Brain pericyte (primary cell): ENCODE data around the gene RAB11FIP4.

ENCODE experiments used
- DNase-seq: peaks from one replicate; pipeline ENCODE4 v3.0.0-alpha.2; 2012; ENCODE audit warnings: low read depth, low spot score

RAB11FIP4 gene

DNA sequence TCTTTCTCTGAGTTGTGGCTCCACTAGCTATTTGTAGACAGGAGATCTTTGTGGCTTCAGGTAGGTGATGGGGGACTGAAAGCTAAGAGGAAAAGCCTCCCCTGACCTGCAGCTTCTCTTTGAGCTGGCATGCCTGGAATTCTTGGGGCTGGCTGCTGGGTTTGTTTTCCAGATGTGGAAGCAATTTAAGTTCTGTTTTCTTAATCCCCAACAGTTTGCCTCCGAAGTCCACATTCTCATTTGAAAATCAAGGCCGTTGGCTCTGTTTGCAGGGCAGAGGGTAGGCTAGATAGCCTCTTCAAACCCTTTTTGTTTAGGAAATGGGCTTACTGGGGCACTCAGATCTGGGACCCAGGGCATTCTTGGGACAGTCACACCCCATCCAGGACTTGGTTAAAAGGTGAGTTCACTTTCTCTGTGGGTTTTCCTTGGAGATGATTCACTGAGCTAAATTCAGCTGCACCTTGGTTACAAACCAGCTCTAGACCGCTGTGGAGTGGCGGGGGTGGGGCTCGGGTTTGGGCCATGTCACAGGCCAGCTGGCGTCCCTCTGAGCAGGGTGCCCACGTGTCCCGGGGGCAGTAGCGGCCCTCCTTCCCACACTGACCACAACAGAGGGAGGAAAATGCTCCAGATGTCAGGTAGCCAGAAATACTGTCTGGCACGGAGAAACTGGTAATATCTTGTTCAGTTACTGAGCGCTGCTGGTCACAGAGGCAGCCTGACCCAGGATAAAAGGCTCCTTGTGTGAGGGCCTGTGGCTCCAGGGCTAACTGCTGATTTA is 108.5 kb downstream of the RAB11FIP4 start:
- no peak for DNase-seq

- DNase-seq, result no peak
Observed at GRCh38 chr17:31506517-31506916, 115.0 kb downstream of the RAB11FIP4 start.

GRCh38 chr17:31508288-31509094 is 117.0 kb downstream of the RAB11FIP4 start:
- DNase-seq, result no peak

DNA sequence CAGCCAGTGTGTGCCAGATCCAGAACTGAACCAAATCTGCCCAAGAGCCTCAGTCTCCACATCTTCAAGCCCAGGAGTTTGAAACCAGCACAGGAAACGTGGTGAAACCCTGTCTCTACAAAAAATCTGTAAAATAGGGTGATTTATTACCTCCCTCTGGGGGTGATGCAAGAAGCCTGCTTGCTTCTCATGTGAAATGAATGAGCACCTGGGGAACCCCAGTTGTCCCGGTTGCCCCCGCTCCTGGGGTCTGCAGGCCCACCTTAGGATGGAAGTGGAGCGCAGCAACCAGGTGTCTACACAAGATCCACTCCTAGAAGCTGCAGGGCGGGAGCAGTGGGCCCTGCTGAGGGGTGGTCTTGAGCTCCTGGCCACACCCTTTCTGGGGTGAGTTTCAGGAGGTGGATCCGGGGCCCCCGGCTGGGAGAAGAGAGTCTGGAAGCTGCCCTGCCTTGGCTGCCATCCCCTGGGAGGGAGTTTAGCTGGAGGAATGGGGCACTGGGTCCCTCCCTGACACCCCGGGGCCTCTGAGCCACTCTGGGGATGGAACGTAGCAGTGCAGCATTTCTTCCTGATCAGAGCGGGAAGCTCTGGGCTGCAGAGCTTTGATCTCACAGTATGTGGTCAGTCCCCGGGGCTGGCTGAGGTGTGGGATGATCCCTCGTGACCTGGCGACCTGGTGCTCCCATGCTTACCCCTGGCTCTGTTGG is 117.8 kb downstream of the RAB11FIP4 start:
- DNase-seq, result no peak

GRCh38 chr17:31509805-31510177 is 118.3 kb downstream of the RAB11FIP4 start:
- DNase-seq, result no peak

- DNase-seq, result no peak
Observed at GRCh38 chr17:31510308-31511194, 119.1 kb downstream of the RAB11FIP4 start.

DNA sequence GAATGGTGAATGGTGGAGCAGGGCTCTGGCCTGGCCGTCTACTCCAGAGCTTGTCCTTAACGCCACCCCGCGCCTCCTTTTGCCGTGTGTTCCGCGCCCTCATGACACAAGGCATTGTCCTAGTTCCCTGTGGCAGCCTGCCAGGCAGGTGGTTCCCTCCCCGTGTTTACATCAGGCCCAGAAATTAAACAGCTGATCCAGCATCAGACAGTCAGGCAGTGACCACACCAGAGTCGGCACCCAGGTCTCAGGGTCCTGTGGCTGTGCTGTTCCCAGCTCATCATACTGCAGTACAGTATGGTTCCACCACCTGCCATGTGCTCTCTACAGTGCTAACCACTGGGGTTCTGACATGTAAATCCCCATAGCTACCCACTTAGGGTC is 119.7 kb downstream of the RAB11FIP4 start:
- no peak for DNase-seq

DNA sequence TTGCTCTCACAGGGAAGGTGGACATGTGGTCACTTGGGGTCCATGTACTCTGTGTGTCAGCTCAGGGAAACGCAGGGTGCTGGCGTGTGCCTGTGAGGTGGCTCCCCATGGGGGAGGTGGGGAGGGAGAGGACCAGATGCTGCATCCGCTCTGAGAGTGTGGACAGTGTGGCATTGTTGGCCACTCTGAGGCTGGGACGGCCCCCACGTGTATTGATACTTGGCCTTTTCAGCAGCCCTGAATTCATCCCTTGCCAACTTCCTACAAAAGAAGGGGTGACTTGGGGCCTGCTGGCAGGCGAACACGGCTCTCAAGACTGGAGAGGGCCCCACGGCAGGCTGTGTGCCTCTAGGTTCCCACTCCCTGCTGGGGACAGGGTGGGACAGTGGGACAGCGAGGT is 120.1 kb downstream of the RAB11FIP4 start:
- DNase-seq, result no peak

DNA sequence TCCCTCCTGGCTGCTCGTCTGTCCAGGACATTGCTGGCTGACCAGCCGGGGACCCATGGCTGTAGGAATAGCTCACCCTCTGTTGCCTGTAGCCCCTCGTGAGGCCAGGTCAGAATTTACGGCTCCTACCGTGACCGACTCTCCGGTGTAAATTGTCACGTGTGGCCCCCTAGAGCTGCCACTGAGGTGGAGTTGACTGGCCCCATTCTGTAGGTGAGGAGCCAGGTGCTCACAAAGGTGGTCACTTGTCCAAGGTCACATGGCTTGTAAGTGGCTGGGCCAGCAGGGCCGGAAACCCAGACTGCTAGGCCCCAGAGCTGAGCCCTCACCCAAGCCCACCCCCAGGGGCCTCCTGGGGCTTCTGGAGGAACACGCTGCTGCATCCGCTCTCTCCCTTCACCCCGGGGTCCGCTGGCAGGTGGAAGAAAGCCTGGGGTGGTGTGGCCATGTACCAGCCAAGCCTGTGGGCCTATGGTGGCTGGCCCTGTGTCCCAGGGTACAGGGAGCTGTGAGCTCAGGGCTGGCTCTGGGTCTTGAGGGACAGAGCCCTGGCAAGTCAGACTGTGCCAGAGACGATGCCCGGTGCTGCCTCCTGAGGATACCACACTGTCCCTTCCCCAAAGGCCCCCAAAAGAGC is 120.7 kb downstream of the RAB11FIP4 start:
- no peak for DNase-seq

DNA sequence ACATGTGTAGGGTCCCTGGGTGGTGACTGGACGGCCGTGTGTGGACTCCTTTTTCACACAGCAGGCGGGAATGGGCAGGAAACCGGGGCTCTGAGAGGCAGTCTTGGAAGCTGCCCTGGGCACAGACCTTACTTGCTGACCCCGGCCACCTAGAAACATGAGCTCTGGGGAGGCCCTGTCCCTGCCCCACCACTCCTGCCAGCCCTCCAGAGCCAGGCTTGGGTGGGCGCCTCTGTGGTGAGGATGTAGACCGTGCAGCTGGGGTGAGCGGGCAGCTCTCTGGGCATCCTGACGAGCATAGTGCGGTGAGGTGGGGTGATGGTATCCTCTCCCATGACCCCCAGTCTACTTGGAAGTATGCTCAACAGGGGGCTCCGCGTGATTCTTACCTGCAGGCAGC is 121.3 kb downstream of the RAB11FIP4 start:
- DNase-seq, result no peak

DNA sequence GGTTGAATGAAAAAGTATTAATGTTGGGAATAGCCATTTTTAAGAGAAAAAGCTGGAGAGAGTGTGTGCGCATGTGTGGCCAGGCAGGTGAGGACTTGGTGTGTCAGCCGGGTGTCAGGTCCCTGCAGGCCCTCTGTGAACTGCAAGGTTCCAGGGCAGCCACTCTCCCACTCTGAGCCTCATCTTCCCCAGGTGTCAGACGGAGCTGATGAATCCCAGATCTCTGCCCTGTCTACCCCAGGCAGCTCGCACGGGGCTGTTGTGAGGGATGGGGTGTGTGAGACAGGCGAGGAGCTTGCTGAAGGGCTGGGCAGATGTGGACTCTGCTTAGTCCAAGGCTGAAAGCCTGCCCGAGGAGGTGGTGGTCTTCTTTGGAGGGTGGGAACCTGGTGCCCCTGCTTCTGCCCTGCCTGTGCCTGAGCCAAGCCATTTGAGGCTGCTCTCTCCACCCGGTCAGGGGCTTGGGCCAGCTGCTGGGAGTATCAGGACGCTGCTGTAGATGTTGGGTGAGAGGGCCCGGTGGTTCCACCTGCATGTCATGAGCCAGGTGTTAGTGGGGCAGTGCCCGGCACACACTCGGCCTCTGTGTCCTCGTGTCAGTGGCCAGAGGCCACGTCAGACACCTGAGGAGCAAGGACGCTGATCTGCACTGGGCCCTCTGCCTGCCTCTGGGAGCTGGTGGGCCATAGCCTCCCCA is 122.4 kb downstream of the RAB11FIP4 start:
- no peak for DNase-seq

DNA sequence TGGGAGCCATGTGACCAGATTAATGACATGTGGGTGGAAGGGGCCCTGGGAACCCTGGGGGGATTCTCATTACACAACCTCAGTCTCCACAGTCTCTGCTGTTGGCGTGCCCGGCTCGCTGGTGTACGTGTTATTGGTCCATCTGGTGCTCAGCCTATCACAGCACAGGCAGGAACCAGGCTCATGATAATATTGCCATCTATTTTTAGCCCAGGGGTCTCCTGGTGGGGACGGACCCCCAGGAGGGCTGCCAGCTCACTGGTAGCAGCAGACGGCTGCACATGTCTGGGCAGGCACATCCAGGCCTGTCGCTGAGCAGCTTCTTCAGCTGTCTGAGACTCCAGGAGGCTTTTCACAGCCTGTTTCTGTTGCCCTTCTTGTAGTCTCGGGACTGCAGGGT is 123.8 kb downstream of the RAB11FIP4 start:
- no peak for DNase-seq

DNA sequence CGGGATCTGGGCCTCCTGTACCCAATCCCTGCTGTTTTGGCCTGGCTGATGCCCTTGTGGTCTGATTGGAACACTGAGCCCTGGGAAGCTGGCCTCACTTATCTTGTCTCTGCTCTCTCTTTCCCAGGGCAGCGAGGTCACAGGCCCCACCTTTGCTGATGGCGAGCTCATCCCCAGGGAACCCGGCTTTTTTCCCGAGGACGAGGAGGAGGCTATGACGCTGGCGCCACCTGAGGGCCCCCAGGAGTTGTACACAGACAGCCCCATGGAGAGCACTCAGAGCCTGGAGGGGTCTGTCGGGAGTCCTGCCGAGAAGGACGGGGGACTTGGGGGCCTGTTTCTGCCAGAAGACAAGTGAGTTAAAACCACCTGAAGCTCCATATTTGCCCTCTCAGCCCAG is 126.0 kb downstream of the RAB11FIP4 start:
- DNase-seq, result no peak

DNA sequence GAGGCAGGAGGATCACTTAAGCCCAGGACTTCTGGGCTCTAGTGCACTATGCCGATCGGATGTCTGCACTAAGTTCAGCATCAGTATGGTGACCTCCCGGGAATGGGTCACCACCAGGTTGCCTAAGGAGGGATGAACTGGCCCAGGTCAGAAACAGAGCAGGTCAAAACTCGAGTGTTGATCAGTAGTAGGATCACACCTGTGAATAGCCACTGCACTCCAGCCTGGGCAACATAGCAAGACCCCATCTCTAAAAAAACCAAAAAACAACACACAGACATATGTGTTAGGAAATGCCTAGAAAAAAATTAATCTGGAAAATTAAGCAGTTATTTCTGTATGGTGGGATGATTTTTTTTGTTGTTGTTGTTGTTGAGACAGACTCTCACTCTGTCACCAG is 127.0 kb downstream of the RAB11FIP4 start:
- no peak for DNase-seq

GRCh38 chr17:31521632-31522283 is 130.3 kb downstream of the RAB11FIP4 start:
- DNase-seq, result no peak

DNA sequence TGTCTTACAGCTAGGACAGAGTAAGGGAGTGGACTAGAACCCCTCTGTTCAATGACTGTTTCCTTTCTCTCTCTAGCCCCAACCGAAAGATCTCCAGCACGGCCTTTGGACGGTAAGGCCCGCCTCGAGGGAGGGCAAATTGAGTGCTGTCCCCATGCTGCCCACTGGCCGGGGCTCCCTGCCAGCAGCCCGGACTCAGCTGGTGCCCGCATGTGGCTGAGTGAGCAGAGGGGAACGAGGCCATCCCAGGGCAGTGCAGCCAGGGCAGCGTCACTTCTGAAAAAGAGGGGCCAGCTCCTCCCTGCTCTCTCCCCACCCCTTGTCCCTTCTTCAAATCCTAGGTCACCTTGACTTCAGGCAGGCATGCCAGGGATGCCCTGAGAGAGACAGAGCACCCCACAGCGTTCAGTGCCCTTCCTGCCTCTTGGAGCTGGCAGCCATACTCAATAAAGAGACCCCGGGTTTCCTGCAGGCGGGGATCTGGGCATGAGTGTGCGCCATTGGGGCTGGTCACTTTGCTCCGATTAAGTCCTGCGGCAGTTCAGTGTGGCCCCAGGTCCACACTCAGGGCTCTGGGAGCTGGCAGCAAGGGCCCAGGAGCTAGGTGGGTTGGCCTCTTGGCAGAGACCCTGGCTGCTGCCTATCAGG is 130.9 kb downstream of the RAB11FIP4 start:
- no peak for DNase-seq

GRCh38 chr17:31522987-31523495 is 131.6 kb downstream of the RAB11FIP4 start:
- DNase-seq, result no peak

DNA sequence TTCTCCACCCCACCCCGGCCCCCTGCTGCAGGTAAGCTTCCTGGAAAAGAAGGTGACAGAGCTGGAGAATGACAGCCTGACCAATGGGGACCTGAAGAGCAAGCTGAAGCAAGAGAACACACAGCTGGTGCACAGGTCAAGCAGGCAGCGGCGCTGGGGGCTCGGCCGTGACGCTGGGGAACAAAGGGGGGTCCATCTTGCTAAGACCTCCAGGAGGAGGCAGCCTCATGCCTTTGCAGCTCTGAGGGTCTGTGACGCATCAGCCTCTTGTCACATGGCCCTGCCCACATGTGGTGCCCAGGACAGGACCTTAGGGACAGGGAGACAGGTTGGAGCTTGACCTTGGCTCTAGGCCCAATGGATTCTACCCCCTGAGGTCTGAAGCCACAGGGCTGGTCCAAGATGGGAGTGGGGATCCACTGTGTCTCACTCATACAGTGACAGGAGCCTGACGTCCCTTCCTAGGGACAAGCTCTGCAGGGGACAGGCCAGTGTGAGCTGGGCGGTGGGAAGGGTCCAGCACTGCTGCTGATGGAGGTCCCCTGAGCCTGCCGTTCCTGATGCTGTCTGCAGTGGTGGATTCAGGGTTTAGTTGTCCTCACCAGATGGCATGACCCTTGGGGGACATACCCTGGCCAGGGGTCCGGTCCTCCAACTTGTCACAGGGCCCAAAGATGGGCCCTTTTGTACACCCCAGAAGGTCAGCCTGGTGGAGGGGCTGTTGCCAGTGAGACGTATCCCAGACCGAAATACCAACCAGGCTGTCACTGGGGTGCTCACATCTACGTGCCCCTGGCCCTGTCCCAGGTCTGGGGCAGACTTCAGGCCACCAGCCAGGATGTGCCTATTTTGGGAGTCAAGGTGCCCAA is 132.6 kb downstream of the RAB11FIP4 start:
- DNase-seq, result no peak
